HepG2 (cell line): ENCODE data around the gene NLRC5.

ENCODE experiments used
- CTCF ChIP-seq: sonication (generic); formaldehyde crosslinking; IDR thresholded peaks from 2 replicates; pipeline ENCODE4 v1.5.0; 2020; ENCODE audit warnings: mild to moderate bottlenecking, missing genetic modification reagents, moderate library complexity
- EED ChIP-seq: sonication (generic); formaldehyde crosslinking; IDR thresholded peaks from 2 replicates; pipeline ENCODE4 v1.5.0; 2020; ENCODE audit warnings: mild to moderate bottlenecking, missing genetic modification reagents
- HNF4G ChIP-seq, 2 experiments: sonication (generic) in 1 of 2; formaldehyde crosslinking in 1 of 2; IDR thresholded peaks; 2 replicates each; pipeline versions ENCODE4 v1.4.0 to v1.6.1; 2011 to 2020; ENCODE audit warnings: borderline replicate concordance in 2 of 2, low read depth in 2 of 2, mild to moderate bottlenecking in 2 of 2, low read length in 1 of 2, missing genetic modification reagents in 1 of 2, moderate library complexity in 1 of 2
- ZBTB1 ChIP-seq: sonication (generic); formaldehyde crosslinking; IDR thresholded peaks from 2 replicates; pipeline ENCODE4 v1.4.0; 2020; ENCODE audit warnings: missing genetic modification reagents, borderline replicate concordance
- ZIK1 ChIP-seq: sonication (generic); formaldehyde crosslinking; IDR thresholded peaks from 2 replicates; pipeline ENCODE4 v1.5.0; 2020; ENCODE audit warnings: mild to moderate bottlenecking, low read depth, missing genetic modification reagents, borderline replicate concordance

DNA sequence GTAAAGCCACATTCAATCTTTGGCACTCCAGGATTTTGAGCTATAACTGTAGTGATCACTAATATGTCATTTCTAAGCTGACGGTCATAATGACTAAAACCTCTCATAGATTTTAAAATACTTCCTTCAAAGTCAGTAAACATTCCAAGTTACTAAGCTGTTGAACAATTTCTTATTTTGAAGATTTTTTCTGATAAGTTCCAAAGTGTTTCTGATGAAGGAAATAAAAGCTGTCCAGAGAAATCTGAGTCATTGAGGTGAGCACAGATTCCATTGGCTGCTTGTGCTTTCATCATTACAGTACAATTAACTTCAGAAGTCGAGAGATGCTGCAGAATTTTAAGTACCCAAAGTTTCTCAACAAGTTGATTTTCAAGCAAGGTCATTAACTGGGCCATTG is 23.9 kb downstream of the NLRC5 start:
- TF ChIP-seq EED (CRISPR knock-in tag) (no peak), ZBTB1 (CRISPR knock-in tag) (no peak), HNF4G (IDR thresholded peaks at IDR 0.05; ENCODE audit: borderline replicate concordance, low read depth, low read length) (no peak), HNF4G (CRISPR knock-in tag; IDR thresholded peaks at IDR 0.05; ENCODE audit: borderline replicate concordance, low read depth) (no peak), CTCF (CRISPR knock-in tag) (no peak), ZIK1 (CRISPR knock-in tag) (no peak)
